LoVo (cell line): ENCODE data around the gene C1orf226.
"Not testable (repeated sequence)": the region's sequence is repeated elsewhere in the genome, so short reads cannot be mapped to it uniquely, and the experiment has no call there.

Experiments
- DNase-seq: peaks from one replicate; pipeline ENCODE4 v3.0.0-alpha.2; 2016; ENCODE audit warnings: low spot score

Gene C1orf226

GRCh38 chr1:162381383-162381782, at the start of gene C1orf226:
C1orf226 (plus strand) TSS chr1:162381728; CDS start chr1:162381902, 174 bp downstream.
- peak; percentile 94 for DNase-seq

- DNase-seq: no peak
Observed at GRCh38 chr1:162333991-162334390, 47.5 kb upstream of the C1orf226 start.

GRCh38 chr1:162335126-162335525, 46.4 kb upstream of the C1orf226 start:
- DNase-seq: no peak

GRCh38 chr1:162336621-162337285, 44.8 kb upstream of the C1orf226 start:
- DNase-seq: no peak

- DNase-seq: no peak
Observed at GRCh38 chr1:162342452-162342983, 39.0 kb upstream of the C1orf226 start.

GRCh38 chr1:162343470-162343869, 38.1 kb upstream of the C1orf226 start:
- DNase-seq: no peak

GRCh38 chr1:162347281-162347680, 34.2 kb upstream of the C1orf226 start:
- peak; percentile 15 for DNase-seq

GRCh38 chr1:162349635-162350330, 31.7 kb upstream of the C1orf226 start:
- peak; percentile 91 for DNase-seq

- DNase-seq: no peak
Observed at GRCh38 chr1:162351246-162351842, 30.2 kb upstream of the C1orf226 start.

GRCh38 chr1:162351874-162352273, 29.7 kb upstream of the C1orf226 start:
- not testable (repeated sequence) for DNase-seq

- DNase-seq: no peak
Observed at GRCh38 chr1:162353078-162353477, 28.4 kb upstream of the C1orf226 start.

- DNase-seq: no peak
Observed at GRCh38 chr1:162353702-162354101, 27.8 kb upstream of the C1orf226 start.

GRCh38 chr1:162357681-162358266, 23.8 kb upstream of the C1orf226 start:
- DNase-seq: no peak

- no peak for DNase-seq
Observed at GRCh38 chr1:162358928-162359327, 22.6 kb upstream of the C1orf226 start.

- no peak for DNase-seq
Observed at GRCh38 chr1:162359523-162360236, 21.8 kb upstream of the C1orf226 start.

GRCh38 chr1:162360237-162360873, 21.2 kb upstream of the C1orf226 start:
- DNase-seq: no peak

GRCh38 chr1:162360874-162361260, 20.7 kb upstream of the C1orf226 start:
- DNase-seq: no peak

GRCh38 chr1:162361349-162361748, 20.2 kb upstream of the C1orf226 start:
- DNase-seq: no peak

GRCh38 chr1:162363823-162364222, 17.7 kb upstream of the C1orf226 start:
- no peak for DNase-seq

- DNase-seq: no peak
Observed at GRCh38 chr1:162364498-162364897, 17.0 kb upstream of the C1orf226 start.

GRCh38 chr1:162365284-162366020, 16.1 kb upstream of the C1orf226 start:
- no peak for DNase-seq
